DMS79 (cell line): ENCODE data around the gene SIX3.

Experiments used
- DNase-seq: peaks from one replicate; lab custom pipeline; 2025; lab: John Stamatoyannopoulos, UW

The SIX3 gene

GRCh38 chr2:44943693-44944101 is 2.2 kb downstream of the SIX3 start:
- no peak for DNase-seq

- DNase-seq: no peak
Observed at GRCh38 chr2:44944102-44944951, 2.8 kb downstream of the SIX3 start.

DNA sequence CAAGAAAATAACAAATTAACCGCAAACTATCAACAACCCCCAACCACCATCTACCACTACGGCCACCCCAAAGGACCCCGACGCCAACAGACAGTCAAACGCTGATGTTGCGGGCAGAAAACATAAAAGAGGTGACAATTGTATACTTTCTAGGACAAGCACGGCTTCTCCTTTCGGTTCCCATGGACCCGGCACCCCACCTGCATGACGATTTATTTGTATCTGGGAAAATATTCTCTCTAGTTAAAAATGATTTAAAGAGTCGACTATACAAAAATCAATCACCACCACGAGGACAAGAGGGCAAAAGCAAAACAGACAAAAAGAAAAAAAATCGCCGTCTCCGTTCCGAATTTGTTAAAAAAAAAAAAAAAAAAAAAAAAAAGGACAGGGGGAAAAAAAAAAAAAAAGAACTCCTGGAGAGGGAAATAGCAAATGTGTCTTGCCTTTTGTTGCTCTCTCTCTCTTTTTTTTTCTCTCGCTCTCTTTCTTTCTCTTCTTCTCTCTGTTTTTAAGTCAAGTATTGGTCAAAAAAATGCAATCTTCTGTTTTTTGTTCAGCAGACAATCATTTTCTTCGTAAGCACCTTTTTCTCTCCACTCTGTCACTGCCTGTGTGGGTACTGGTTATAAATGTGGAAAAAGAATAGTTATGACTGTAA is 3.6 kb downstream of the SIX3 start:
- DNase-seq: no peak

DNA sequence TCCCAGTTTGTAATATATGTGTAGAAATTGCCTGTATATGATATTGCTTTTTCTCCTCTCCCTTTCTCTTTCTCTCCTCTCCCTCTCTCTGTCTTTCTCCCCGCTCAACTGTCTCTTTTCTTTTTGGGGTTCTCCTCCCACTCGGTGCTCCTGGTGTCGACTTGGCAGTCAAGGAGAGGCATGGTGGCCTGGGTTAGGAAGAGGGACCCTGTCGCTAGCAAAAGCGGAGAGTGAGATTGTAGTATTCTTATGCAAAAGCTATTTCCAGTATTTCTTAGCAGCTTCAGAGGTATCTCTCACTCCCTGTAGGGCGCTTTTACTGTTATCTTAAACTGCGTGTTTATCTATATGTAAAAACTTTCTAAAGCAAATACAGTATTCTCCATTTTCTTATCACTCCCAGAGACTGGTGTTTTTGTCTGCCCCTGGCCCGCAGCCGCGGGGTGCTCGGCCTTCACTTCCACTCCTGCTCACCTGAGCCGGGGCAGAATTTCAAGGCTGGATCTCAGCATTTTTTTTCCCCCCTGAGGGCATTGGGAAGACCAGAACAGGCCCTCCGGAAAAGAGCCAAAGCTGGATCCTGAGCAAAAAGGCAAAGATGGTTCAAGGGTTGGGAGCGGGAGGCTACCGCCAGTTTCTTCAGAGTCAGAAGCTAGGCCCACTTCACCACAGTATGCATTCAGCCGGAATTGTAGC is 4.3 kb downstream of the SIX3 start:
- no peak for DNase-seq

- no peak for DNase-seq
Observed at GRCh38 chr2:44946372-44947027, 5.0 kb downstream of the SIX3 start.

DNA sequence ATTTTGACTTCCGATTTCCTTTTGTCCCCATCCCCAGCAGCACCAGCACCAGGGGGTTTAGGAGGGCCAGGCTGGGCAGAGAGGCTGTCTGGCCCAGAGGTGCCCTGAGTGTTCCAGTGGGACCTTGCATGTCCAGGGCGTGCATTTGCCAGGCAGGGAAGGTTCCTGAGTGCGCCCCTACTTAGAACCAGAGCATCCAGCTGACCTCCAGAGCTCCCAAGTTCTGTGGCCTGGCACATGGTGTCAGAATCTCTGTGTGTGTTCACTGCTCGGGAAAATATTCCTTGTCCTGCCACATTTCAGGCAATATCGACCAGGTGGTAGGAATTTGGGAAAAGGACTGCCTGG is 5.5 kb downstream of the SIX3 start:
- DNase-seq: no peak

GRCh38 chr2:44948565-44949328 is 7.2 kb downstream of the SIX3 start:
- no peak for DNase-seq

- DNase-seq: no peak
Observed at GRCh38 chr2:44949329-44950151, 8.0 kb downstream of the SIX3 start.

GRCh38 chr2:44950646-44951045 is 9.1 kb downstream of the SIX3 start:
- DNase-seq: no peak

DNA sequence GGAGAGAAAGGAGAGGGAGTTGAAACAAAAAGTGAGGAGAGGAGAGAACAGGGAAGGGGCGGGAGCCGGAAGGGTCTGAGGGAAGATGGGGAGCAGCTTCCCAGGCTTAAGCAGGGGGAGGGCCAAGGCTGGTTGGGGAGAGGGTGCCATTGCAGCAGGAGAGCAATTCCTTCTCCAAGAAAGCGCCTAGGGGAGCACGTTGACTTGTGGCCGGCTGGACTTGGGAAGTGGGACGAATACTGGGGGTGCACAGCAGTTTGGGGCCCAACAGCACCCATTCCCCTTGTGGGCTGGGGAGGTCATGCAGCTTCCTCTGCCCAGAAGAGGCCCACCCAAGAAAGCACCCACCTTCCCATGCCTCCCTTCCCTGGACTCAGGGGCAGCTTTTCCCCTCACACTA is 9.6 kb downstream of the SIX3 start:
- no peak for DNase-seq

DNA sequence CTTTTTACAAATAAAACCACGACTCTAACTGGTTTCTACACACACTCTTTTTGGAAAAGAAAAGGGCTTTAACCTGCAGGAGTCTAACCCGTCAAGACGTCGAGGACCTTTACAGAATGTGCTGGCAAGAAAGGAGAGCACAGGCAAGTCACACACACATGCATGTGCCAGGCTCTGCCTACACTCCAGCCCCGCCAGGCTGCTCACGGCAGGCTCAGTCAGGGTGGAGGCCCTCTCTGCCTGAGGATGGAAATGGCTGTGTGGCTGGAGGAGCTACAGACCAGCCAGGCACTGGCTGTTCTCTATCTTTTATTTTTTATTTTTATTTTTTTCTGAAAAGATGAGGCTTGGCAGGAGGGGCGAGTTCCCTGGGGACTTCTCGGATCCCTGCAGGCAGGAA is 10.2 kb downstream of the SIX3 start:
- no peak for DNase-seq

DNA sequence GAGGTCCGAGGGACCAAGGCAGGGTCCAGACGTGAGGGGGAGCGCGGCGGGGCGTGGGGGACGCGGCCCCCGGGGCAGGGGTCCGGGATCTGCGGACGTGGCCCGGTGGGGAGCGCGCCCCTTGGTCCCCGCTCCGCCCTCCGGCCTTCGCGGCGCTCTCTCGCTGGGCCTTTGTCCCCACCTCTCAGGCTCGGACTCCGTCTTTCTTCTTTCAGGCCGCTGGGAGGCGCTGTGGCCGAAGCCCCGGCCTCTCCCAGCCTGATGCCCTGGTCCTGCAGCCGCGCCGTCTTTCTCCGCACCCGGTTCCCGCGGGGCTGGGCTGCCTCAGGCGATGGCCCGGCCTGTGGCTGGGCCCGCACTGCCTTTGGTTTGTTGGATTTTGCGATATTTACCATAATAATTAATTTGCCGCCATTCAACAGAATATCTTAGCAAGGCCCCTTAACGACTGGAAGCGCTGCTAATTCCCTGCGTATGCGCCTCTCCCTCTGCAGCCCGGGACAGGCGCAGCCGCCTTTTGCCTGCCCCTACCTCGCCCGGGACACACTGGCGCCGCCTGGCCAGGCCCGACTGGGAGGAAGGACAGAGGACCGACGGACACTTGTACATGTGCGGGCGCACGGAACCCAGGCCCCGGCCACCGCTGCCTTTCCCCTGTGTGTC is 10.8 kb downstream of the SIX3 start:
- DNase-seq: no peak

DNA sequence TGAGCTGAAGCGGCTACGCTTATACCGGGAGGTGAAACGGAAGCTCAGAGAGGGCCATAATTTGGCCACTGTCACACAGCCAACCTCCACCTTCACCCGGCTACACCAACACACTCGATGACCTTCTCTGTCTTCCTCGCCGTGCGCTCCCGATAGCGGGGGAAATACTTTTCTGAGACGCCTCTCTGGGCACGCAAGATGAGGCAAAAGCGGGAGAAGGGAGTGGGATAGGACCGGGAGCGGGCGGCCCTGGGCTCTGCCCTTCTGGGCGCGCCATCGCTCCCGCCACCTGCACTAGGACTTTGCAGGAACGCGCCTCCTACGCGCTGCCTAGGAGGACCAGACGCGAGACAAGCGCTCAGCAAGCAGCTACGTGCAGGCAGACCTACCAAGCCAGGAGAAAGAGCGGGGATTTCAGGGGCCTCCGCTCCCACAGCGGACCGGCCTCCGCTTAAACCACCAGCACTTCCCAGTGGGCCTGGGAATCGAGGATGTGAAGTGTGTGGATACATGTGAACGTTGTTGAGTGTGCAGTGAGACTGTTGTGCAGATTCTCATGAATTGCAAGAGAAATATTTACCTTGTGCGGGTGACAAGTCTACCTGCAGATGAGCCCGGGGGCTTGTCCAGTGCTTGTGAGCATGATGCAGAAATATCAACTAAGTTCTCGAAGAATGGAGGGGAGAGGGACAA is 11.4 kb downstream of the SIX3 start:
- no peak for DNase-seq

GRCh38 chr2:44953499-44953883 is 12.0 kb downstream of the SIX3 start:
- DNase-seq: no peak

GRCh38 chr2:44954447-44954888 is 13.0 kb downstream of the SIX3 start:
- no peak for DNase-seq

DNA sequence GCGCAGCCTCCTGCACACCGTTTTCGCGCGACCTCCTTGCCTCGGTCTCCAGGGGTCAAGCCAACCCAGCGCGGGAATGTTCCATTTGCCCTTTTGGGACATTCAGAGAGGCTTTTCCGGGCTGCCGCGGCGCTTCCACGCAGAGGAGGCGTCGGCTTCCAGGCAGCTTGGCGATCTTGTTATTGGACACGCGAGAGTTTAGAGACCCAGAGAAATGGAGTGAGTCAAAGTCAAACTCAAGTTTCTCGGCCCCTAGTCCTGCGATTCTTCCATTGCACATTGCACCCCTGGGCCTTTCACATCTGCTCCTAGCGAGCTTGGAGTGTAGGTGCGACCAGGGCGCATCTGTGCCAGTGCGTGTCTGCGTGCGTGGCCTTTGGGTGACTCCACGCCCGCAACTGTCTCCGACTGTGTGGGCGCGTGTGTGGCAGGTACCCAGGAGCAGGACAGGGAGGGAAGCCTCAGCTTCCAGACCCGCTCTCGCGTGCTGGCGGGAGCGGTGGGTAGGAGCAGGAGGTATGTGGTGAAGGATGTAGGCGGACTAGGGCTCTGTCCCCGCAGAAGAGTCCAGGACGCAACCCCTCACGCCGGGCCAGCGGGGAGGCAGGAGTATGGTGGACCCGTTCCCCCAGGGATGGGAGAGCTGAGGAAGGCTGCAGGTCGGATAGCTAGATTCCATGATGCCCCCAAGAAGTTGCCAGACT is 13.5 kb downstream of the SIX3 start:
- DNase-seq: no peak

DNA sequence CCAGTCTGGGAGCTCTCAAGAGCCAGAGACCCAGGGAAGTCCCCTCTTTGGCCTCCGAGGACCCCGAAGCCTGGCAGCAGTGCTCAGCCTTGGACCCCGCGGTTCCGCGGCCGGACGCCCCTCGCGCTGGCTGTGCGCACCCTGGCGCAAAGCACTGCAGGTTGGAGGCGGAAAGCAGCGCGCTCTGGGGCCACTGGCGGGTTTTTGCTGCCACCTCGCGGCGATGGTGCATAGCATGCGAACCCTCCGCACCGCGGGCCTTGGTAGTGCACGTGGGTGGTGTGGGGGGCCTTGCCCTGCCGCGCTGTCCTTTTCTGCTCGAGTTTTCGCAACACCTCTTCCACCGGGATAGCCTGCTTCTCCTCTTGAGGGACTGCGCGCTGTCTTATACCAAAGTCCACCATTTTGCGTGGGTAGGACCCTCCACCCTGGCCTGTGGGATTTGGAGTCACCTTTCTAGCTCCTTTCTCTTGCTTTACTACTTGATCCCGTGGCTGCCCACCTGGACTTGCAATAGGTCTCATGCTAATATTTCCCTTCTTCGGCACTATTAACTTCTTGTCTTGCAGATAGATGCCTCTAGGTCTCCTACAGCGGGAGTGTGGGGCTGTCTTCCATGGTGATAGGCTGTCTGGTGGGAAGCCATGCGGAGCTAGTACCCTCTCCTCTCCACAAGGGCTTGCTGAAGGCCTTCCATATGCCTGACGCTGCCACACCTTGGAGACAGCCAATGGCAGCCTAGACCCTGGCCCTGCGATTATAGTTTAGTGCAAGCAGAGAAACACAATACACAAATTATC is 14.3 kb downstream of the SIX3 start:
- DNase-seq: peak; percentile 18

- DNase-seq: no peak
Observed at GRCh38 chr2:44956843-44957242, 15.3 kb downstream of the SIX3 start.
